SU-DHL-6 (cell line): Measurements from ENCODE around the gene ORAI2.

Experiments used
- H2AFZ ChIP-seq: fragments of 200-600 bp; sonication (generic); 2 replicates; pipeline ENCODE4 v1.6.1; 2014; ENCODE audit warnings: low read depth, mild to moderate bottlenecking, moderate library complexity, mixed read lengths, antibody characterized with exemption, low read length; ENCODE audit not compliant: severe bottlenecking
- H3F3A ChIP-seq: fragments of 200-600 bp; shearing (Covaris generic); 2 replicates; pipeline ENCODE4 v1.6.0; 2016; ENCODE audit warnings: antibody characterized with exemption, mild to moderate bottlenecking; ENCODE audit not compliant: insufficient read depth
- H3K27ac ChIP-seq: fragments of 200-600 bp; sonication (generic); 2 replicates; pipeline ENCODE4 v1.5.1; 2016; ENCODE audit warnings: low read depth, mild to moderate bottlenecking, low read length, moderate library complexity, mixed read lengths
- H3K27me3 ChIP-seq: fragments of 200-600 bp; sonication (generic), shearing (Covaris generic); 2 replicates; pipeline ENCODE4 v1.6.0; 2014; ENCODE audit warnings: mild to moderate bottlenecking, low read length
- H3K36me3 ChIP-seq: fragments of 200-600 bp; sonication (generic); 2 replicates; pipeline ENCODE4 v1.6.1; 2014; ENCODE audit warnings: mild to moderate bottlenecking, low read length, mixed read lengths
- H3K4me2 ChIP-seq: fragments of 300-600, 200-600 bp; shearing (Covaris generic), sonication (generic); 2 replicates; pipeline ENCODE4 v1.6.0; 2014; ENCODE audit warnings: low read length, low read depth, mild to moderate bottlenecking; ENCODE audit not compliant: poor library complexity, severe bottlenecking
- H3K4me3 ChIP-seq: fragments of 200-600 bp; sonication (generic); 2 replicates; pipeline ENCODE4 v1.5.1; 2014; ENCODE audit warnings: antibody characterized with exemption, low read length, mild to moderate bottlenecking, mixed read lengths; ENCODE audit not compliant: insufficient read depth, poor library complexity, severe bottlenecking
- H3K79me2 ChIP-seq: fragments of 200-600 bp; sonication (generic); 2 replicates; pipeline ENCODE4 v1.6.1; 2014; ENCODE audit warnings: mild to moderate bottlenecking, low read length, moderate library complexity; ENCODE audit not compliant: insufficient read depth
- H3K9ac ChIP-seq: fragments of 200-600 bp; sonication (generic); 2 replicates; pipeline ENCODE4 v1.7.0; 2014; ENCODE audit warnings: mild to moderate bottlenecking, low read length
- H3K9me2 ChIP-seq: fragments of 200-600 bp; sonication (generic); replicated peaks from 2 replicates; pipeline ENCODE4 v1.6.1; 2014; ENCODE audit warnings: low read length; ENCODE audit not compliant: insufficient read depth
- H3K9me3 ChIP-seq: fragments of 200-600 bp; sonication (generic); 2 replicates; pipeline ENCODE4 v1.6.1; 2014; ENCODE audit warnings: low read length, mixed read lengths; ENCODE audit not compliant: insufficient read depth
- H4K20me1 ChIP-seq: fragments of 200-600 bp; sonication (generic); 2 replicates; pipeline ENCODE4 v1.6.1; 2014; ENCODE audit warnings: low read depth, mild to moderate bottlenecking, antibody characterized with exemption, low read length, moderate library complexity, mixed read lengths
- EZH2phosphoT487 ChIP-seq: fragments of 200-600 bp; sonication (generic), shearing (Covaris generic); conservative IDR thresholded peaks from 2 replicates; pipeline ENCODE4 v1.6.1; 2018; ENCODE audit warnings: mild to moderate bottlenecking, antibody characterized with exemption, low read length, moderate library complexity, mixed read lengths
- TF ChIP-seq, protein P1 (sequence below): fragments of 200-600 bp; sonication (generic); IDR thresholded peaks from one replicate; pipeline ENCODE4 v1.5.1; 2017; ENCODE audit warnings: antibody characterized with exemption, mild to moderate bottlenecking, low read length, moderate library complexity; ENCODE audit not compliant: insufficient read depth, poor library complexity, severe bottlenecking

Gene ORAI2

GRCh38 chr7:102416406-102416805, 17.0 kb upstream of the ORAI2 start:
- Histone ChIP-seq H3K9me3 (no peaks in the 10 kb centered on the region), H3K79me2 (peaks cover 26% of the 10 kb centered on the region), H3K4me2 (no peak overlapping the region), H3F3A (peaks cover 24% of the 10 kb centered on the region), H3K9ac (no peak overlapping the region), H3K36me3 (peaks cover 26% of the 10 kb centered on the region), H3K27ac (peak overlapping the region; percentile 63; the same call in 1 of the 2 replicates), H3K4me3 (no peak overlapping the region), H4K20me1 (no peaks in the 10 kb centered on the region), H3K27me3 (no peaks in the 10 kb centered on the region), H2AFZ (no peak overlapping the region), H3K9me2 (no peaks in the 10 kb centered on the region)
- TF ChIP-seq EZH2phosphoT487, result no peak
- TF ChIP-seq, protein P1, sequence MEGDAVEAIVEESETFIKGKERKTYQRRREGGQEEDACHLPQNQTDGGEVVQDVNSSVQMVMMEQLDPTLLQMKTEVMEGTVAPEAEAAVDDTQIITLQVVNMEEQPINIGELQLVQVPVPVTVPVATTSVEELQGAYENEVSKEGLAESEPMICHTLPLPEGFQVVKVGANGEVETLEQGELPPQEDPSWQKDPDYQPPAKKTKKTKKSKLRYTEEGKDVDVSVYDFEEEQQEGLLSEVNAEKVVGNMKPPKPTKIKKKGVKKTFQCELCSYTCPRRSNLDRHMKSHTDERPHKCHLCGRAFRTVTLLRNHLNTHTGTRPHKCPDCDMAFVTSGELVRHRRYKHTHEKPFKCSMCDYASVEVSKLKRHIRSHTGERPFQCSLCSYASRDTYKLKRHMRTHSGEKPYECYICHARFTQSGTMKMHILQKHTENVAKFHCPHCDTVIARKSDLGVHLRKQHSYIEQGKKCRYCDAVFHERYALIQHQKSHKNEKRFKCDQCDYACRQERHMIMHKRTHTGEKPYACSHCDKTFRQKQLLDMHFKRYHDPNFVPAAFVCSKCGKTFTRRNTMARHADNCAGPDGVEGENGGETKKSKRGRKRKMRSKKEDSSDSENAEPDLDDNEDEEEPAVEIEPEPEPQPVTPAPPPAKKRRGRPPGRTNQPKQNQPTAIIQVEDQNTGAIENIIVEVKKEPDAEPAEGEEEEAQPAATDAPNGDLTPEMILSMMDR, result no peak

- H3K4me3 ChIP-seq, result no peak overlapping the region
- TF ChIP-seq, protein P1, result no peak
- no peak for TF ChIP-seq EZH2phosphoT487
- H4K20me1 ChIP-seq, result no peaks in the 10 kb centered on the region
- H3K27me3 ChIP-seq, result no peaks in the 10 kb centered on the region
- peaks cover 26% of the 10 kb centered on the region for H3K36me3 ChIP-seq
- H3K27ac ChIP-seq, result no peak overlapping the region
- H3K4me2 ChIP-seq, result no peak overlapping the region
- peaks cover 28% of the 10 kb centered on the region for H3F3A ChIP-seq
- H3K79me2 ChIP-seq, result peaks cover 26% of the 10 kb centered on the region
- no peaks in the 10 kb centered on the region for H3K9me3 ChIP-seq
- no peaks in the 10 kb centered on the region for H3K9me2 ChIP-seq
- no peak overlapping the region for H2AFZ ChIP-seq
- no peak overlapping the region for H3K9ac ChIP-seq
Measured at GRCh38 chr7:102417105-102417504, 16.3 kb upstream of the ORAI2 start.

GRCh38 chr7:102418592-102418991, 14.8 kb upstream of the ORAI2 start:
- no peaks in the 10 kb centered on the region for H3K27me3 ChIP-seq
- no peaks in the 10 kb centered on the region for H4K20me1 ChIP-seq
- H3K9ac ChIP-seq, result no peak overlapping the region
- peaks cover 36% of the 10 kb centered on the region for H3F3A ChIP-seq
- H3K27ac ChIP-seq, result peak overlapping the region; percentile 2; the same call in 1 of the 2 replicates
- H3K4me3 ChIP-seq, result no peak overlapping the region
- no peak overlapping the region for H3K4me2 ChIP-seq
- TF ChIP-seq, protein P1, result no peak
- TF ChIP-seq EZH2phosphoT487, result no peak
- H3K9me2 ChIP-seq, result no peaks in the 10 kb centered on the region
- H3K36me3 ChIP-seq, result peaks cover 15% of the 10 kb centered on the region
- no peak overlapping the region for H2AFZ ChIP-seq
- H3K9me3 ChIP-seq, result no peaks in the 10 kb centered on the region
- peaks cover 13% of the 10 kb centered on the region; the same call in 1 of the 2 replicates for H3K79me2 ChIP-seq
